HCT116 (cell line): ENCODE results near the gene AUTS2. TPM values are rescaled to one million over a fixed set of nuclear protein-coding genes. Genes with fewer than 3 reads are reported as not detected.

Experiments
- ATAC-seq: fragments of 200-7000 bp; cut with Tn5 transposase; 2 replicates; pipeline ENCODE4 v1.9.1; 2020; ENCODE audit warnings: mild to moderate bottlenecking, moderate library complexity
- BruUV-seq: library from RNA; stranded (reverse); fragments of 400-500 nt; replicated peaks from 2 replicates; lab custom pipeline; 2021; lab: Mats Ljungman, UMichigan
- CTCF ChIA-PET: fragments of 300-600 bp; sonication (Branson Sonifier 250); formaldehyde crosslinking; loops from one replicate; lab custom pipeline; 2021; ENCODE audit warnings: antibody characterized with exemption; lab: Charles Lee
- POLR2A ChIA-PET: fragments of 300-600, 350-600 bp; sonication (Branson Sonifier 250); formaldehyde crosslinking; loops from one replicate; lab custom pipeline; 2021; ENCODE audit warnings: antibody characterized with exemption; lab: Charles Lee
- RAD21 ChIA-PET, 2 experiments: fragments of 300-600 bp; sonication (Branson Sonifier 250); formaldehyde crosslinking; loops; one replicate each; lab custom pipeline; 2023; ENCODE audit warnings: low total read pairs in 2 of 2; ENCODE audit not compliant: uncharacterized antibody in 2 of 2, unreplicated experiment in 2 of 2, low non-redundant PET in 1 of 2; lab: Charles Lee
- DNase-seq: peaks from one replicate; pipeline ENCODE4 v3.0.0-alpha.2; 2010; ENCODE audit warnings: low read depth, low spot score
- H2AFZ ChIP-seq: fragments of 200-600 bp; shearing (Covaris generic), sonication (generic); 2 replicates; pipeline ENCODE4 v1.6.1; 2017; ENCODE audit warnings: low read depth, mixed run types, mixed read lengths, antibody characterized with exemption, low read length; ENCODE audit not compliant: poor library complexity, severe bottlenecking
- H3K27ac ChIP-seq: 2 replicates; pipeline ENCODE4 v1.5.1; 2012; ENCODE audit warnings: low read depth, low read length
- H3K27me3 ChIP-seq: fragments of 200-600 bp; sonication (generic); 2 replicates; pipeline ENCODE4 v1.6.1; 2016; ENCODE audit warnings: mixed run types, low read length, mixed read lengths; ENCODE audit not compliant: insufficient read depth
- H3K36me3 ChIP-seq, 2 experiments: fragments of 200-500 bp in 1 of 2; fragments of 200-600 bp in 1 of 2; sonication (Bioruptor generic) in 1 of 2; sonication (generic) in 1 of 2; 2 replicates each; pipeline versions ENCODE4 v1.5.1 to v1.6.1; 2014 to 2016; ENCODE audit warnings: low read length in 2 of 2, inconsistent platforms in 1 of 2, mixed read lengths in 1 of 2, mixed run types in 1 of 2; ENCODE audit not compliant: insufficient read depth in 2 of 2, control insufficient read depth in 1 of 2
- H3K4me1 ChIP-seq, 2 experiments: fragments of 200-600 bp in 1 of 2; sonication (generic) in 1 of 2; 2 replicates each; pipeline versions ENCODE4 v1.5.1 to v1.6.1; 2012 to 2017; ENCODE audit warnings: low read length in 2 of 2, inconsistent platforms in 1 of 2, mild to moderate bottlenecking in 1 of 2, mixed read lengths in 1 of 2, mixed run types in 1 of 2, moderate library complexity in 1 of 2; ENCODE audit not compliant: insufficient read depth in 2 of 2, control insufficient read depth in 1 of 2
- H3K4me2 ChIP-seq: fragments of 200-600 bp; sonication (generic); 2 replicates; pipeline ENCODE4 v1.6.1; 2017; ENCODE audit warnings: mixed run types, low read length, mixed read lengths
- H3K4me3 ChIP-seq, 2 experiments: fragments of 200-600 bp in 1 of 2; sonication (generic) in 1 of 2; replicated peaks in 1 of 2; 2 replicates each; pipeline ENCODE4 v1.5.1; 2011 to 2016; ENCODE audit warnings: low read length in 2 of 2, control low read depth in 1 of 2, low read depth in 1 of 2, mild to moderate bottlenecking in 1 of 2, mixed read lengths in 1 of 2, mixed run types in 1 of 2
- H3K79me2 ChIP-seq: fragments of 200-600 bp; sonication (generic); 2 replicates; pipeline ENCODE4 v1.6.1; 2017; ENCODE audit warnings: mild to moderate bottlenecking, mixed run types, low read length, moderate library complexity, mixed read lengths; ENCODE audit not compliant: insufficient read depth
- H3K9ac ChIP-seq: fragments of 200-600 bp; sonication (generic); 2 replicates; pipeline ENCODE4 v1.6.1; 2016; ENCODE audit warnings: low read length, mixed read lengths
- H3K9me2 ChIP-seq: fragments of 200-600 bp; sonication (generic), shearing (Covaris generic); 2 replicates; pipeline ENCODE4 v1.6.1; 2017; ENCODE audit warnings: mixed run types, mild to moderate bottlenecking, moderate library complexity; ENCODE audit not compliant: insufficient read depth
- H3K9me3 ChIP-seq, 2 experiments: fragments of 200-500 bp in 1 of 2; fragments of 200-600 bp in 1 of 2; sonication (Bioruptor generic) in 1 of 2; sonication (generic) in 1 of 2; 2 replicates each; pipeline ENCODE4 v1.6.1; 2014 to 2017; ENCODE audit warnings: low read length in 2 of 2, mixed read lengths in 2 of 2, inconsistent platforms in 1 of 2, low read depth in 1 of 2, mild to moderate bottlenecking in 1 of 2, mixed run types in 1 of 2, moderate library complexity in 1 of 2; ENCODE audit not compliant: control insufficient read depth in 1 of 2, insufficient read depth in 1 of 2
- H4K20me1 ChIP-seq: fragments of 200-600 bp; sonication (generic), shearing (Covaris generic); 2 replicates; pipeline ENCODE4 v1.6.1; 2017; ENCODE audit warnings: mixed run types, mild to moderate bottlenecking, moderate library complexity; ENCODE audit not compliant: insufficient read depth
- CBX3 ChIP-seq: IDR thresholded peaks from 2 replicates; pipeline ENCODE4 v1.6.1; 2012; ENCODE audit warnings: low read depth
- CEBPB ChIP-seq: IDR thresholded peaks from 2 replicates; pipeline ENCODE4 v1.6.1; 2012; ENCODE audit warnings: low read depth
- ELF1 ChIP-seq: IDR thresholded peaks from 2 replicates; pipeline ENCODE4 v1.6.1; 2012; ENCODE audit warnings: low read depth, borderline replicate concordance
- FOSL1 ChIP-seq: IDR thresholded peaks from 2 replicates; pipeline ENCODE4 v1.6.1; 2012; ENCODE audit warnings: low read depth
- JUND ChIP-seq: IDR thresholded peaks from 2 replicates; pipeline ENCODE4 v1.6.1; 2012
- POLR2AphosphoS5 ChIP-seq: IDR thresholded peaks from 2 replicates; pipeline ENCODE4 v1.6.1; 2011; ENCODE audit warnings: mild to moderate bottlenecking, low read depth, low read length, moderate library complexity
- RAD21 ChIP-seq: IDR thresholded peaks from 2 replicates; pipeline ENCODE4 v1.6.1; 2012; ENCODE audit warnings: low read depth, mild to moderate bottlenecking
- SIN3A ChIP-seq: IDR thresholded peaks from 2 replicates; pipeline ENCODE4 v1.6.1; 2012; ENCODE audit warnings: low read depth
- SP1 ChIP-seq: IDR thresholded peaks from 2 replicates; pipeline ENCODE4 v1.6.1; 2012; ENCODE audit warnings: low read depth
- SRF ChIP-seq: IDR thresholded peaks from 2 replicates; pipeline ENCODE4 v1.6.1; 2012; ENCODE audit warnings: low read depth
- TCF7L2 ChIP-seq: IDR thresholded peaks from 2 replicates; pipeline ENCODE4 v1.7.0; 2011; ENCODE audit warnings: borderline replicate concordance, inconsistent platforms; ENCODE audit not compliant: insufficient read depth, insufficient read length; ENCODE audit errors: extremely low read depth
- intact Hi-C: fragments of 100-400 bp; cut with micrococcal nuclease; formaldehyde crosslinking; loops from 2 replicates; pipeline ENCODE4 v1.10.0; 2022
- total RNA-seq: library from RNA; stranded (reverse); gene quantifications from one replicate; pipeline ENCODE4 v1.2.1, GENCODE V29; 2021; ENCODE audit not compliant: unreplicated experiment
- TF ChIP-seq, protein P1 (sequence below): IDR thresholded peaks from 2 replicates; pipeline ENCODE4 v1.6.1; 2012; ENCODE audit warnings: low read depth
- TF ChIP-seq, protein P2 (sequence below), 3 experiments: fragments of 200-600 bp in 1 of 3; sonication (generic) in 1 of 3; IDR thresholded peaks in 2 of 3; conservative IDR thresholded peaks in 1 of 3; 2 replicates each; pipeline ENCODE4 v1.5.1; 2012 to 2017; ENCODE audit warnings: low read depth in 2 of 3, low read length in 2 of 3, antibody characterized with exemption in 1 of 3, borderline replicate concordance in 1 of 3, control low read depth in 1 of 3, mild to moderate bottlenecking in 1 of 3, mixed read lengths in 1 of 3, mixed run types in 1 of 3, moderate library complexity in 1 of 3; ENCODE audit not compliant: insufficient read depth in 1 of 3
- TF ChIP-seq, protein P3 (sequence below): IDR thresholded peaks from 2 replicates; pipeline ENCODE4 v1.6.1; 2012

AUTS2 gene
- total RNA-seq, 1 experiment from 2014 or later, result 0.93 TPM

DNA sequence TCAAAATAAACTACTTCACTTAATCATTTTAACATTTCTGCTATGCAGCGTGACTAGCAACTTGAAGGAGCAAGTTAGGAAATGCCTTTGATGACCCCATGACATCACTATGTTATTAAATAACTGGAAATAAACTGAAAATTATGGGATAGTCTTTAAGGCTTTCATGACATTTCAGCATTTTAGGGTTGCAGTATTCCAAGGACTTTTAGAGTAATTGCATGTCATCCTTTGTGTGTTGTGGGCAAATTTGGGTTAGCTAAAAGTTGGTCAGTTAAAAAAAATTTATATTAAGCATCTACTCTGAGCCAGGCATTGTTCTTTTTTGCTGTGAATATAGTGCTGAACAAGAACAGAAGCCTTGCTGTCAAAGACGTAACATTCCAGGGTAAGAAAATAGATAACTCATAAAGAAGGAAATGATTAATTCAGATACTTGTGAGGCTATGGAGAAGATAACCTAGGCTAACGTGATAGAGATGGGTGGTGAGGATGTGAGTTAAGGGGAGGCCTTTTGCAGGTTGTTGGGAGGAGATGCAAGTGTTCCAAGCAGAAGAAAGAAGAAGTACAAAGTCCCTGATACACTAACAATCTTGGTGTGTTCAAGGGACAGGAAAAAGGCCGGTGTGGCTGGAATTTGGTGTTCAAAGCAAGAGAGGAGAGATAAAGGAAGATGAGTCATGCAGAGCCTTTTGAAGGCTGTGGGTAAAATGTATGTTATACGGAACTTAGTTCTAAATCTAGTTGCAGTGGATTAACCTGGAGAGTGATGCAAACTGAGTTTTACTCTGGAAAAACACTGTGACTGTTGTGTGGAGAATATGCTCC lies 610.2 kb downstream of the AUTS2 start:
- Histone ChIP-seq H3K9me2 (no peaks in the 10 kb centered on the region), H4K20me1 (no peaks in the 10 kb centered on the region), H3K9me3 (peaks cover 13 to 14% of the 10 kb centered on the region in 2 experiments; a peak in 2 of 4 replicates), H3K9ac (no peak overlapping the region), H3K27ac (no peak overlapping the region), H3K79me2 (no peaks in the 10 kb centered on the region), H3K4me1 (no peaks in the 10 kb centered on the region), H3K36me3 (no peaks in the 10 kb centered on the region), H3K27me3 (no peaks in the 10 kb centered on the region), H3K4me2 (no peak overlapping the region), H3K4me3 (no peak overlapping the region), H2AFZ (no peak overlapping the region)
- RAD21 ChIA-PET, result no interaction called here
- CTCF ChIA-PET, result no interaction called here
- DNase-seq (no peak), ATAC-seq (no peak)
- intact Hi-C loops, result no loop called here
- TF ChIP-seq POLR2AphosphoS5 (no peak), SRF (no peak), SP1 (no peak), ELF1 (no peak), TCF7L2 (no peak), SIN3A (no peak), CEBPB (no peak), JUND (no peak), CBX3 (no peak), RAD21 (no peak), FOSL1 (no peak)
- TF ChIP-seq, protein P1, sequence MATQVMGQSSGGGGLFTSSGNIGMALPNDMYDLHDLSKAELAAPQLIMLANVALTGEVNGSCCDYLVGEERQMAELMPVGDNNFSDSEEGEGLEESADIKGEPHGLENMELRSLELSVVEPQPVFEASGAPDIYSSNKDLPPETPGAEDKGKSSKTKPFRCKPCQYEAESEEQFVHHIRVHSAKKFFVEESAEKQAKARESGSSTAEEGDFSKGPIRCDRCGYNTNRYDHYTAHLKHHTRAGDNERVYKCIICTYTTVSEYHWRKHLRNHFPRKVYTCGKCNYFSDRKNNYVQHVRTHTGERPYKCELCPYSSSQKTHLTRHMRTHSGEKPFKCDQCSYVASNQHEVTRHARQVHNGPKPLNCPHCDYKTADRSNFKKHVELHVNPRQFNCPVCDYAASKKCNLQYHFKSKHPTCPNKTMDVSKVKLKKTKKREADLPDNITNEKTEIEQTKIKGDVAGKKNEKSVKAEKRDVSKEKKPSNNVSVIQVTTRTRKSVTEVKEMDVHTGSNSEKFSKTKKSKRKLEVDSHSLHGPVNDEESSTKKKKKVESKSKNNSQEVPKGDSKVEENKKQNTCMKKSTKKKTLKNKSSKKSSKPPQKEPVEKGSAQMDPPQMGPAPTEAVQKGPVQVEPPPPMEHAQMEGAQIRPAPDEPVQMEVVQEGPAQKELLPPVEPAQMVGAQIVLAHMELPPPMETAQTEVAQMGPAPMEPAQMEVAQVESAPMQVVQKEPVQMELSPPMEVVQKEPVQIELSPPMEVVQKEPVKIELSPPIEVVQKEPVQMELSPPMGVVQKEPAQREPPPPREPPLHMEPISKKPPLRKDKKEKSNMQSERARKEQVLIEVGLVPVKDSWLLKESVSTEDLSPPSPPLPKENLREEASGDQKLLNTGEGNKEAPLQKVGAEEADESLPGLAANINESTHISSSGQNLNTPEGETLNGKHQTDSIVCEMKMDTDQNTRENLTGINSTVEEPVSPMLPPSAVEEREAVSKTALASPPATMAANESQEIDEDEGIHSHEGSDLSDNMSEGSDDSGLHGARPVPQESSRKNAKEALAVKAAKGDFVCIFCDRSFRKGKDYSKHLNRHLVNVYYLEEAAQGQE, result no peak
- TF ChIP-seq, protein P2, sequence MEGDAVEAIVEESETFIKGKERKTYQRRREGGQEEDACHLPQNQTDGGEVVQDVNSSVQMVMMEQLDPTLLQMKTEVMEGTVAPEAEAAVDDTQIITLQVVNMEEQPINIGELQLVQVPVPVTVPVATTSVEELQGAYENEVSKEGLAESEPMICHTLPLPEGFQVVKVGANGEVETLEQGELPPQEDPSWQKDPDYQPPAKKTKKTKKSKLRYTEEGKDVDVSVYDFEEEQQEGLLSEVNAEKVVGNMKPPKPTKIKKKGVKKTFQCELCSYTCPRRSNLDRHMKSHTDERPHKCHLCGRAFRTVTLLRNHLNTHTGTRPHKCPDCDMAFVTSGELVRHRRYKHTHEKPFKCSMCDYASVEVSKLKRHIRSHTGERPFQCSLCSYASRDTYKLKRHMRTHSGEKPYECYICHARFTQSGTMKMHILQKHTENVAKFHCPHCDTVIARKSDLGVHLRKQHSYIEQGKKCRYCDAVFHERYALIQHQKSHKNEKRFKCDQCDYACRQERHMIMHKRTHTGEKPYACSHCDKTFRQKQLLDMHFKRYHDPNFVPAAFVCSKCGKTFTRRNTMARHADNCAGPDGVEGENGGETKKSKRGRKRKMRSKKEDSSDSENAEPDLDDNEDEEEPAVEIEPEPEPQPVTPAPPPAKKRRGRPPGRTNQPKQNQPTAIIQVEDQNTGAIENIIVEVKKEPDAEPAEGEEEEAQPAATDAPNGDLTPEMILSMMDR (IDR thresholded peaks at IDR 0.05 in 2 of 3, conservative IDR thresholded peaks at IDR 0.05 in 1 of 3; ENCODE audit: borderline replicate concordance in 1 of 3, insufficient read depth in 1 of 3, low read depth in 2 of 3, low read length in 2 of 3), result no peak
- TF ChIP-seq, protein P3, sequence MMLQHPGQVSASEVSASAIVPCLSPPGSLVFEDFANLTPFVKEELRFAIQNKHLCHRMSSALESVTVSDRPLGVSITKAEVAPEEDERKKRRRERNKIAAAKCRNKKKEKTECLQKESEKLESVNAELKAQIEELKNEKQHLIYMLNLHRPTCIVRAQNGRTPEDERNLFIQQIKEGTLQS, result no peak
- POLR2A ChIA-PET, result no interaction called here
- BruUV-seq, result no TSS peak
